ENCODE results near the gene ADARB2.

The ADARB2 gene

GRCh38 chr10:1202343-1202742, 535.0 kb downstream of the ADARB2 start:
- no peaks in the 10 kb centered on the region for H3K36me3 Mint-ChIP-seq (ENCODE audit: low read depth)
- H3K4me1 Mint-ChIP-seq (ENCODE audit: low read depth) = no peaks in the 10 kb centered on the region
- intact Hi-C loops (cut with micrococcal nuclease) = no loop called here
- H3K27ac Mint-ChIP-seq = no peak overlapping the region
- no peaks in the 10 kb centered on the region for H3K9me3 Mint-ChIP-seq
- H3K4me3 Mint-ChIP-seq = no peak overlapping the region
- no peaks in the 10 kb centered on the region for H3K27me3 Mint-ChIP-seq

- no peaks in the 10 kb centered on the region for H3K9me3 Mint-ChIP-seq
- H3K27me3 Mint-ChIP-seq = no peaks in the 10 kb centered on the region
- H3K27ac Mint-ChIP-seq = no peak overlapping the region
- no peaks in the 10 kb centered on the region for H3K36me3 Mint-ChIP-seq (ENCODE audit: low read depth)
- no peaks in the 10 kb centered on the region for H3K4me1 Mint-ChIP-seq (ENCODE audit: low read depth)
- intact Hi-C loops (cut with micrococcal nuclease) = no loop called here
- H3K4me3 Mint-ChIP-seq = no peak overlapping the region
These were observed 536.2 kb downstream of the ADARB2 start for GRCh38 chr10:1200866-1201807.

GRCh38 chr10:1199897-1200721, 537.2 kb downstream of the ADARB2 start:
- H3K4me1 Mint-ChIP-seq (ENCODE audit: low read depth) = no peaks in the 10 kb centered on the region
- H3K36me3 Mint-ChIP-seq (ENCODE audit: low read depth) = no peaks in the 10 kb centered on the region
- no peaks in the 10 kb centered on the region for H3K27me3 Mint-ChIP-seq
- intact Hi-C loops (cut with micrococcal nuclease) = no loop called here
- no peak overlapping the region for H3K4me3 Mint-ChIP-seq
- H3K9me3 Mint-ChIP-seq = no peaks in the 10 kb centered on the region
- no peak overlapping the region for H3K27ac Mint-ChIP-seq

- Mint-ChIP-seq H3K4me1 (ENCODE audit: low read depth) (no peaks in the 10 kb centered on the region), H3K9me3 (no peaks in the 10 kb centered on the region), H3K4me3 (no peak overlapping the region), H3K36me3 (ENCODE audit: low read depth) (no peaks in the 10 kb centered on the region), H3K27me3 (no peaks in the 10 kb centered on the region), H3K27ac (no peak overlapping the region)
- intact Hi-C loops (cut with micrococcal nuclease) = no loop called here
These were observed 538.0 kb downstream of the ADARB2 start for GRCh38 chr10:1199345-1199673.

GRCh38 chr10:1198453-1199344, 538.6 kb downstream of the ADARB2 start:
- Mint-ChIP-seq H3K9me3 (no peaks in the 10 kb centered on the region), H3K4me3 (no peak overlapping the region), H3K27me3 (no peaks in the 10 kb centered on the region), H3K36me3 (ENCODE audit: low read depth) (no peaks in the 10 kb centered on the region), H3K4me1 (ENCODE audit: low read depth) (no peaks in the 10 kb centered on the region), H3K27ac (no peak overlapping the region)
- intact Hi-C loops (cut with micrococcal nuclease) = no loop called here

- H3K4me1 Mint-ChIP-seq (ENCODE audit: low read depth) = no peaks in the 10 kb centered on the region
- no peak overlapping the region for H3K4me3 Mint-ChIP-seq
- no peaks in the 10 kb centered on the region for H3K27me3 Mint-ChIP-seq
- no peak overlapping the region for H3K27ac Mint-ChIP-seq
- intact Hi-C loops (cut with micrococcal nuclease) = no loop called here
- no peaks in the 10 kb centered on the region for H3K36me3 Mint-ChIP-seq (ENCODE audit: low read depth)
- no peaks in the 10 kb centered on the region for H3K9me3 Mint-ChIP-seq
These were observed 539.9 kb downstream of the ADARB2 start for GRCh38 chr10:1197384-1197783.

- no peak overlapping the region for H3K27ac Mint-ChIP-seq
- no peaks in the 10 kb centered on the region for H3K27me3 Mint-ChIP-seq
- H3K9me3 Mint-ChIP-seq = no peaks in the 10 kb centered on the region
- H3K4me1 Mint-ChIP-seq (ENCODE audit: low read depth) = no peaks in the 10 kb centered on the region
- no peak overlapping the region for H3K4me3 Mint-ChIP-seq
- intact Hi-C loops (cut with micrococcal nuclease) = no loop called here
- H3K36me3 Mint-ChIP-seq (ENCODE audit: low read depth) = no peaks in the 10 kb centered on the region
These were observed 540.7 kb downstream of the ADARB2 start for GRCh38 chr10:1196656-1197055.

- no peaks in the 10 kb centered on the region for H3K36me3 Mint-ChIP-seq (ENCODE audit: low read depth)
- no peaks in the 10 kb centered on the region for H3K27me3 Mint-ChIP-seq
- no peaks in the 10 kb centered on the region for H3K4me1 Mint-ChIP-seq (ENCODE audit: low read depth)
- H3K4me3 Mint-ChIP-seq = no peak overlapping the region
- no peaks in the 10 kb centered on the region for H3K9me3 Mint-ChIP-seq
- H3K27ac Mint-ChIP-seq = no peak overlapping the region
- intact Hi-C loops (cut with micrococcal nuclease) = no loop called here
These were observed 541.5 kb downstream of the ADARB2 start for GRCh38 chr10:1195828-1196227.

- Mint-ChIP-seq H3K4me3 (no peak overlapping the region), H3K27ac (no peak overlapping the region), H3K27me3 (no peaks in the 10 kb centered on the region), H3K9me3 (no peaks in the 10 kb centered on the region), H3K4me1 (ENCODE audit: low read depth) (no peaks in the 10 kb centered on the region), H3K36me3 (ENCODE audit: low read depth) (no peaks in the 10 kb centered on the region)
- intact Hi-C loops (cut with micrococcal nuclease) = no loop called here
These were observed 543.2 kb downstream of the ADARB2 start for GRCh38 chr10:1194161-1194560.

- no peaks in the 10 kb centered on the region for H3K4me1 Mint-ChIP-seq (ENCODE audit: low read depth)
- intact Hi-C loops (cut with micrococcal nuclease) = no loop called here
- H3K27me3 Mint-ChIP-seq = no peaks in the 10 kb centered on the region
- H3K4me3 Mint-ChIP-seq = no peak overlapping the region
- H3K36me3 Mint-ChIP-seq (ENCODE audit: low read depth) = no peaks in the 10 kb centered on the region
- H3K9me3 Mint-ChIP-seq = no peaks in the 10 kb centered on the region
- no peak overlapping the region for H3K27ac Mint-ChIP-seq
These were observed 543.8 kb downstream of the ADARB2 start for GRCh38 chr10:1193561-1193960.

- no peak overlapping the region for H3K27ac Mint-ChIP-seq
- intact Hi-C loops (cut with micrococcal nuclease) = no loop called here
- no peak overlapping the region for H3K4me3 Mint-ChIP-seq
- no peaks in the 10 kb centered on the region for H3K9me3 Mint-ChIP-seq
- no peaks in the 10 kb centered on the region for H3K27me3 Mint-ChIP-seq
- no peaks in the 10 kb centered on the region for H3K36me3 Mint-ChIP-seq (ENCODE audit: low read depth)
- H3K4me1 Mint-ChIP-seq (ENCODE audit: low read depth) = no peaks in the 10 kb centered on the region
These were observed 545.6 kb downstream of the ADARB2 start for GRCh38 chr10:1191752-1192151.

GRCh38 chr10:1190791-1191490, 546.4 kb downstream of the ADARB2 start:
- H3K36me3 Mint-ChIP-seq (ENCODE audit: low read depth) = no peaks in the 10 kb centered on the region

GRCh38 chr10:1190052-1190395, 547.3 kb downstream of the ADARB2 start:
- Mint-ChIP-seq H3K27ac (no peak overlapping the region), H3K4me1 (ENCODE audit: low read depth) (no peaks in the 10 kb centered on the region), H3K36me3 (ENCODE audit: low read depth) (no peaks in the 10 kb centered on the region), H3K4me3 (no peak overlapping the region), H3K27me3 (no peaks in the 10 kb centered on the region), H3K9me3 (no peaks in the 10 kb centered on the region)
- intact Hi-C loops (cut with micrococcal nuclease) = no loop called here

More at GRCh38 chr10:1190791-1191490, 546.4 kb downstream of the ADARB2 start:
- H3K4me1 Mint-ChIP-seq (ENCODE audit: low read depth) = no peaks in the 10 kb centered on the region
- H3K27ac Mint-ChIP-seq = no peak overlapping the region
- H3K27me3 Mint-ChIP-seq = no peaks in the 10 kb centered on the region
- H3K4me3 Mint-ChIP-seq = no peak overlapping the region
- no peaks in the 10 kb centered on the region for H3K9me3 Mint-ChIP-seq
- intact Hi-C loops (cut with micrococcal nuclease) = no loop called here

Measured in dendritic cell treated with granulocyte-macrophage colony-stimulating factor and Interleukin-4, amounts not matched to agents 40 ng/mL and 50 ng/mL, for 4 days (primary cell).